NCI-H1105 (cell line): ENCODE data around the gene ARHGEF19.
"Not testable (repeated sequence)": the region's sequence is repeated elsewhere in the genome, so short reads cannot be mapped to it uniquely, and the experiment has no call there.

Experiments
- DNase-seq: peaks from one replicate; lab custom pipeline; 2025; lab: John Stamatoyannopoulos, UW

The ARHGEF19 gene

DNA sequence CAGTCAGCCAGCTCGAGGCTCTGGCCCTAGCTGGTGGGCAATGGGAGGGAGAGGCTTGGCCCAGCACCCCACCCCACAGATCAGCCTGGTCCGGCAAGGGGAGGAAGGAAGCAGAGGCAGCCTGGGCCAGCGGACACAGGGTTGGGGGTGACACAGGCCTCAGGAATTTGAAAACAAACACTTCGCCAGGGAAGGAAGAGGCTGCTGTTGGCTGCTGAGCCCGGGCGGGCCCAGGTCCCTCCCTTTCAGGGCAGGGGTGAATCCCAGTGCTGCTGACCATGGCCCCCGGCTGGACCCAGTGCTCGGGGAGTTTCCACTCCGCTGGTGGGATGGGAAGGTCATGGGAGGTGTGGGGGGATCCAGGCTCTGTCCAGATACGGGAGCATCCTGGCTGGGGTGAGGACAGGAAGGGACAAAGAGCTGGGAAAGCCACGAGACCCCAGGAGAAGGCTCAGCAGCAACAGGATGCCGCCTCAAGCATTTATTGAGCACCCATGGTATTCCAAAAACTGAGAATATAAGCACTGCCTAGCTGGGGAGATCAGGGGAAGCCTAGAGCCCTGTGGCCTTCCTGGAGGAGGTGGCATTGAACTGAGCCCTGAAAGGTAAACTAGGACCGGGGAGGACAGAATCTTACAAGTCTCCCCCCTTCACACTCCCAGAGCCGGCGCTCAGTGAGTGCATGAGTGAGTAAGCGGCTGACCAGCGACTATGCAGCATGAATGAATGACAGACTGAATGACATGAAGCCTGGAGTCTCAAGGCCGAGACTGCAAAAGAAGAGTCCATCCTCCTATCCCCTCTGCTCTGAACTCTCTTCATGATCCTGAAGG lies 30.3 kb downstream of the ARHGEF19 start:
- DNase-seq = no peak

DNA sequence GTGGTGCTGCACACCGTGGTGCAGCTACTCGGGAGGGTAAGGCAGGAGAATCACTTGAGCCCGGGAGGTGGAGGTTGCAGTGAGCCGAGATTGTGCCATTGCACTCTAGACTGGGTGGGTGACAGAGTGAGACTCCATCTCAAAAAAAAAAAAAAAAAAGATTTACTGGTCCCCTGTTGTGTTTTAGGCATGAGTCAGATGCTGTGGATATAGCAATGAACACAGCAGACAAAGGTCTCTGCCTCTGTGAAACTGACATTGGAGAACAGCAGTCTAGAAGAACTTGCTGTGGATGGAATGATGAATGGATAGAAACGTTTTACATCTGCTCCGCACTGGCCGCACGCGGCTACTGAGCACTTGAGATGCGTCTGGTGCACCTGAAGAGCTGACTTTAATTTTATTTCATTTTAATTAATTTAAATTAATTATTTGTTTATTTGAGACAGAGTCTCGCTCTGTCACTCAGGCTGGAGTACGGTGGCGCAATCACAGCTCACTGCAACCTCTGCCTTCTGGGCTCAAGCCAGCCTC lies 32.1 kb downstream of the ARHGEF19 start:
- DNase-seq = no peak

DNA sequence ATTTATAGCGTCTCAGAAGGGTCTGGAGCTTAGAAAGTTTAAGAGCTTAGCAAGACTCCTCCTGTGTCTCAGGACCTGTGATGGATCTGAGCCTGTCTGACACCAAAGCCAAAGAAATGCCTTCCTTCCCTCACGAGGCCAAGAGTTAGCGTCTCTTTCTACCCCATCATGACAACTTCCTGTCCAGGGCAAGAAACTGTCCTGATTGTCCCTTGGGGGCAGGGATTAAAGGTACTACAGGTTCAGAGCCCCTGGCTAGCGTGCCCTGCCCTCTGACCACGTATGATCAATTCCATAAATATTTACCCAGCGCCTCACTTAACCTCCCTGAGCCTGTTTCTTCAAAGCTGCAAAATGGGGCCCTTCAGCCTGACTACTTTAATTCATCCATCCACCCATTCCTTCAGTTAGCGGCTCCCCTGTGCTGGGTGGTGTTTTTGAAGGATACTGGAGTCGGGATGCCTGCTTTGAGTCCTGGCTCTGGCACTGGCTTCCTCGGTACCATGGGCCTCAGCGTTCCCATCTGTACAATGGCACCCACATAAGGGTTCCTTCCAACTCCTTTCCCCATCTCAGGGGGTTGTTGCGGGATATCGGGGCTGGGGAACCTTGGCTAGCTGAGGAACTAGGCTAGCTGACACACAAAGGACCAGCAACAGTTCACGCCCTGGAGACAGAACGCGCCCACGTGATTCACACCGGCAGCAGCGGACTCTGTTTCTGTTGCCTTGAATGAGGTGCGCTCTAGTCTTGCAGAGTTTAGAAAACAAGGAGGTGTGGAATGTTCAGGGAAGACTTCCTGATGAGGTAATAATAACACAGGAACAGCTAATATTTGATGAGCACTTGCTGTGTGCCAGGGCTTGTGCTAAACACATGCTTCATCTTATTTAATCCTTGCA lies 33.6 kb downstream of the ARHGEF19 start:
- no peak for DNase-seq

DNA sequence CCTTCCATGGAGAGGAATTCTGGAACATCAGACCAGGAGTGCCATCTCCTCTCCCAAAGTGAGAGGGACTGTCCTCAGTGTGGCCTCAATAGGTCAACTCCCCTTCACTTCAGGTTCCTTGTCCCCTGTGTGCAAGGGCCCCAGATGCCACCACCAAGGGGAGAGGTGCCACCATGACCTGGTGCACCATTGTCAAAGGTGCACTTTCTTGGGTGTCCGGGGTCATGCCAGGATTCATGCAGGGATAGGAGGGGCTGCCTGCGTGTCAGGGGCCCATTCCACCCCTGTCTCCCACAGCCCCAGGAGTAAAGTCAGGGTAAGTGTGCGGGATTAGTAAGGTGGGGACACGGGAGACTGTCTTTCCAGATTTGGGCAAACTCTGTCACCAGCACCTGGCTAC lies 35.1 kb downstream of the ARHGEF19 start:
- no peak for DNase-seq

DNA sequence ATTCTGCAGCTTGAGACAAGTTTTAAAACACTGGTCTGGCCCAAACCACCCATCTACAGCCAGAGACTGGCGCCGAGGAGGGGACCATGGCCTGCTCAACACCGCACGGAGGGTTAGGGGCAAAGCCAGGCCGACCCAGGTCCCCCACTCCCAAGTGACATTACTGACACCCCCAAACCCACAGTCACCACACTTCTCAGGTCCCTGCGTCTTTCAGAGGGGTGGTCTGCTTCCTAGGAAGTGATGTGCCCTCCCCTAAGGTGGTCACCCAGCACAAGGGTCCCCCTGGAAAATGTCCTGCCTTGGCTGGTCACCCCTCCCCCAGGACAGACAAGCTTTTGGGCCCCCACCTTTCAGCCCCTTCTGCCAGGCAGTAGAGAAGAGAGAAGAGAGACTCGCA lies 35.8 kb downstream of the ARHGEF19 start:
- no peak for DNase-seq

DNA sequence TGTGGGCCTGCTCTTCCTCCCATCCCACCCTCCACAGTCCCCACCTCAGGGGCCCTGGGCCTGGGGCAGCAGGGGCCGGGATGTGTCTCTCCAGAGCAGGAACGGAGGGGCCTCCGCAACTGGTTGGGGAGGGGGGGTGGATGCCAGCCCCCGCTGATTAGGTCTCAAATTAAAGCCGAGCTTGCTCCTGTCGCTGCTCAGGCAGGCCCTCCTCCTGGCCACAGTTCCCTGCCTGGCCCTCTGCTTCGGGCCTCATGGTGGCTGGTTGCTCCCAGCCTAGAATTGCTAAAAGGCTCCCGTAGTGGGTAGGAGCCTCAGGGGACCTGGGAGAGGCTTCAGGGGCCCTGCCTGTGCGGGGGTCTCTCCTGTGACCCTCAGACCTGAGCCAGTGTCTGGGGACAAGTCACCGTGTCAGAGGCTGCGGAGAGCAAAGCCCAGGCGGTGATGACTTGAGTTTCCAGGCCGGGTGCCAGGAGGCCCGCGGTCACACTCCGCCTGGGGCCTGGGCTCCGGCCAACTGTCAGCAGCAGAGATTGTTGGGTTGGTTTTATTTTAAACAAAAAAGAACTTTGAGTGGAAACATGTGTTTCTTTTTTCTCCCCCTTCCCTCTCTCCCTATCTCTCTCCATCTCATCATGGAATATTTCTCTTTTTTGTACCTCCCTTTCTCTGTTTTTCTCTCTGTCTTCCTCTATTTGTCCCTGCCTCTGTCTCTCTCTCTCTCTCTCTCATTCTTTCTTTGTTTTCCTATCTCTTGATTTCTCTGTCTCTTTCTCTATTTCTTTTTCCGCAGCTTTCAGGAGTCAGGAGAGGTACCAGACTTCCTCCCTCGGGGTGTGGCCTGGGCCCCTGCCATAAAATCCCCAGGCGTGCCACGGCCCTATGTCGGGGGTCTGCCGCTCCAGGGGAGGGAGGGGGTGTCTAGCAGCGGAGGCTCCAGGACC lies 36.6 kb downstream of the ARHGEF19 start:
- DNase-seq = peak; percentile 21

DNA sequence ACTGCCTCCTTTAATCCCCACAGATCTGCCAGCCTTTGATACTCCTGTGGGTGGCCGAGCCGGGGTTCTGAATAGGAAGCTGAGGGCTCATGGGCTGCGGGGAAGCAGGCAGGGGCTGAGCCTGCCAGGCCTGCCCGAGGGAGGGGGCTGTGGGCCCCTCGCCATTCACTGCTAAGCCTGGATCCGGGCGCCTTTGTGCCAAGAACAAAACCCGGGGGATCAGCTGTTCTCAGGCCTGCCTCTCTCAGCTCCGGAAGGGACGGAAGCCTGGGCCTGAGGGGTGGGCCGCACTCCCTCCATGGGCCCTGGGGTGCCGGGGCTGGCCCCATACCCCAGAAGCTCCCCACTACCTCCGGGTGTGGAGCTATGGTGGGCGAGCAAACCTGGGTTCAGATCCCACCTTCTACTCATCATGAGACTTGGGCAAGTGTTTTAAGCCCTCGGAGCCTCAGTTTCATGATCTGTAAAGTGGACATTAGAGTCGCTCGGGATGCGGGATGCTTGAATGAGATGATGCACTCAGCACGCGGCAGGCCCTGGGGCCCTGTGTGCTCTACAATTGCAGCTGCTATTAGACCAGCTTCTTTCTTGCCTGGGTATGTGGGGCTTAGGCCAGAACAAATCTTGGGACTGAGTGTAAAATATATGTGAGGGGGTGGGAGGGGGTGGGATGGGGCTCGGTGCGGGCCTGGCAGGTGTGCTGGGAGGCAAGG lies 37.4 kb downstream of the ARHGEF19 start:
- DNase-seq = no peak

DNA sequence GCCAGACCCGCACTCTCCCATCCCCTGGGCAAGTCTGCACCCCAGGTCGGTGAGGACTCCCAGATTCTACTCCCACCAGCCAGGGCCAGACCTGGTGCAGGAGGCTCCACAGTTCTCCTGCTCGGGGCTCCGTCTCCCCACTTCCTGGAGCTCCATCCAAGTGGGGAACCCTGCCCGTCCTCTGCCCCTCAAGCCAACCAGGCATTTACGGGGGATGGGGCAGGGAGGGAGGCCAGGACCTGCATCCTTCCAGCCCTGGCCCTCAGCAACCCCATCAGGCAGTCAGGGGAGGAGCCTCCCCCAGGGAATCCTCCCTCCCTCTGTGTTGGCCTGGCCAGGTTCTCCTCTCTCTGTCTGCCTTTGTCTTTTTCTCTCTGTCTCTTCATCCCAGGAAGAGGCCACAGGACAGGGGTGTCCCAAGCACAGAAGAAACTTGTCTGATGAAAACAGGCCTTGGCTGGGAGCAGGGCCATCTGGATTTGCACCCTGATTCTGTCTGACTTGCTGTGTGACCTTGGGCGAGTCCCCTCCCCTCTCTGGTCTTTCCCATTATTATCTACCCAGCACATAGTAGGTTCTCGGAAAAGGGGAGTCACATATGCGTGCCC lies 38.1 kb downstream of the ARHGEF19 start:
- DNase-seq = no peak

DNA sequence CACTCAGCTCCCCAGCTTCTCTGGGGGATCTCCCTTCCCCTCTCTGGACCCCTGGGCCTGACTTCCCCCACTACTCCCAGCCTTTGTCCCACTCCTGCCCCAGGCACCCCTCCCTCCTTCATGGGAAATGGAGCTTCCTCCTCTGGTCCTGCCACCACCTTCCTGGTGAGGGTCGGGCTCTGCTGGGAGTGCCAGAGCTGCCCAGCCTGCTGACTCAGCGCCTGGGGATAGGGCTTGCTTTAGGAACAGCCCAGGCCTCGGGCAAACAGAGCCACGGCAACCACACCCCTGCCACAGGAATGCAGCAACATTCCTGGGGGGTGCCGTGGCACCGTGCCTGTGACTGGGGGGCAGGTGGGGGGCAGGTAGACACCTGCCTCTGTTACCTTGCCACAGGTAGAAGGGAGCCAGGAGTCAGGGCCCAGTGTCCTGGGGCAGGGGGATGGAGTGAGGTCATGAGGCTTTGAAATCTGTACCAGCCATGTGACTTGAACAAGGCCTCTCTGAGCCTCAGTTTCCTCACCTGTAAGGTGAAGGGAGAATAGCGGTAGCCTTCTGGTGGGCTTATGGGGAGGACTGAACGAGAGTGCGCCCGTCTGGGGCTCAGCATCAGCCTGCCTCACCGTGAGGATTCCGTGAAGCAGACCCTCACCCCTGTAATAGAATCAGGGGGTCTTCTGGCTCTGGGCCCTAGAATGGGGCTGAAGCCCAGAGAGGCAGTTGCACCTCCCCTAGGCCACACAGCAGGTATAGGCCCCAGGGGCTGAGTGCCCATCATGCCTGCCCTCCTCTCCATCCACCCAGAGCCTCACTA lies 38.8 kb downstream of the ARHGEF19 start:
- no peak for DNase-seq

DNA sequence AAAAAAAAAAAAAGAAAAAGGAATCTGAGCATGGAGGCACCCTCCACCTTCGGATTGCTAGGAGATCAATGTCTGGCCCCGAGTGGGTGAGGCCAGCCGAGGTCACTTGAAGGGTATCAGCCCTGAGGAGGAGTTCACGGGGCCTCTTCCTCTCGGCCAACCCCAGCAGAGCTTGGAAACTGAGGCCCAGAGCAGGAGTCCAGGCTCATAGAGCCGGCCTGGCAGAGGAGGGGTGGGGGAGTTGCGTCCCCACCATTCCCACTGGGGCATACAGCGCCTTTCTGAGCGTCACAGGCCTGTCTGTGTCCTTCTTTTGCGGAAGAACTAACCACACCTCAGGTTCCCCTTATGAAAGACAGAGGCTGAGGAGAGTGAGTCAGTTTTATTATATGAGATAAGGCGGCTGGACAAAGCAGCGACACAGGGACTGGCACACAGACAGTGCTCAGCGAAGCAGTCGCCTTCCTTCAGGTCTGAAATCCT lies 39.4 kb downstream of the ARHGEF19 start:
- no peak for DNase-seq

DNA sequence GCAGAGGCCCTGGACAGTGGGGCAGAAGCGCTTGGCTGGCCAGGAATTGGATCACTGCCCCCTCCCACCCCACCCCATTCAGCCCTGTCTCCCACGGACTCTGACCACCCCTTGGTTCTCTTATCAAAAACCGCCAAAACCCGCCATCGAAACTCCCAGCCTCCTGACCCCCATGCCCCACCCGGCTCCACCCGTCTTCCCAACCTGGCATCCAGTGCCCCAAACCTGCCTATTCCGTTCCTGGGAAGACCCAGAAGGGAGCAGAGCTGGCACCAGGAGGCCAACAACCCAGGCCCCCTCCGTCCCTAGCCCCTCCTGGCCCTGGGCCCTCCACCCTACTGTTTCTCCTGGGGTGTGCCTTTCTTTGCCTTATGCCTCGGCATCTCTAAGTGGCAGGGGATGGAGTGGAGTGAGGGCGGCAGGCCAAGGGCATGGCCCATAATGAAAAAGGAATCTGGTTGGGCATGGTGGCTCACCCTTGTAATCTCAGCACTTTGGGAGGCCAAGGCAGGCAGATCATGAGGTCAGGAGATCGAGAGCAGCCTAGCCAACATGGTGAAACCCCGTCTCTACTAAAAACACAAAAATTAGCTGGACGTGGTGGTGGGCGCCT lies 40.1 kb downstream of the ARHGEF19 start:
- no peak for DNase-seq

DNA sequence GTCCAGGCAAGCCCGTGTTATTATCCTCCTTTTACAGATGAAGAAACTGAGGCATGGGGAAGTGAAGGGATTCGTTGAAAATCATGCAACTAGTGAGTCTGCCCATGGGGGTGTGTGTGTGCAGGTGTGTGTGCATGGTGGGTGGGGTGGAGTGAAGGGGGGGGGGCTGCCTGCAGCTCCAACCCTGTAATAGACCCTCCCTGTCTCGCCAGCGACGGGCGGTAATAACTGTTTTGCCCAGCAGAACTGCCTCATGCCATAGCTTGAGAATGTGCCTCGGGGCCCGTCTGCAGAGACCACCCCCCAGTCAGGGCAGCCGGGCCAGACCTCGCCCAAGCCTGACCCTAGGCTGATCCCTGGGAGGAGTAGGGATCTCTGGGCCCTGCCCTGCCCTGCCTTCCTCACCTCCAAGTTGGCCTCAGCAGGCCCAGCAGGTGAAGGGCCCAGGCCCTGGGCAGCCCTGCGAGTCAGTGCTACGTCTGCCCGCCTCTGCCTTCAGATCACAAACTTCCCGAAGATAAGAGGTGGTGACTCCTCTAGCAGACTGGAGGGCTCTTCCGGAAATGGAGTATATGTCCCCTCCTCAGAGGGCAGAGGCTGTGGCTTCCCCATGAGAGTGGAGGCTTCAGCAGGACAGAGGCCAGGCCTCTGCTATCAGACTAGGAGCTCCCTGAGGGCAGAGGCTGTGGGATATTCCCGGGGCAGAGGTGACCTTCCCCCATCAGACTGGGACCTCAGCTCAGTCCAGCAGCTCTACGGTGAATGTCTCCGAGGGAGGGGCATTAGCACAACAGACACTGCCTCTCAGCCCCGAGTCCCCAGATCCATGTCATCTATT lies 40.9 kb downstream of the ARHGEF19 start:
- no peak for DNase-seq

DNA sequence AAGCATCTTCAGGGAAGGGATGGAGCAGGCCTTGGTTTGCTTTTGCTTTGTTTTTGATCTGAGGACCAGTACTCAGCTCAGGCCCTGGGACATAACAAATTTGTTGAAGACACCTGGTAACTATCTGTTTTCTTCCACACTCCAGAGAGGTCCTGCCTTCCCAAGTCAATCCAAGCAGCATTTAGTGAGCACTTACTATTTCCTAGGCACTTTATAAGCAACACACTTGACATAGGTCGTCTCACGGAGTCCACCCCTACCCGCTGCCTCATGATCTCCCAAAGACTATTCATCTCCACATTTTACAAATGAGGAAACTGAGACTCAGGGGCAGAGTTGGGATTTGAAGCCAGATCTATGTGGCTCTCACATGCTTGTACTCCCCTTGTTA lies 42.2 kb downstream of the ARHGEF19 start:
- DNase-seq = no peak

DNA sequence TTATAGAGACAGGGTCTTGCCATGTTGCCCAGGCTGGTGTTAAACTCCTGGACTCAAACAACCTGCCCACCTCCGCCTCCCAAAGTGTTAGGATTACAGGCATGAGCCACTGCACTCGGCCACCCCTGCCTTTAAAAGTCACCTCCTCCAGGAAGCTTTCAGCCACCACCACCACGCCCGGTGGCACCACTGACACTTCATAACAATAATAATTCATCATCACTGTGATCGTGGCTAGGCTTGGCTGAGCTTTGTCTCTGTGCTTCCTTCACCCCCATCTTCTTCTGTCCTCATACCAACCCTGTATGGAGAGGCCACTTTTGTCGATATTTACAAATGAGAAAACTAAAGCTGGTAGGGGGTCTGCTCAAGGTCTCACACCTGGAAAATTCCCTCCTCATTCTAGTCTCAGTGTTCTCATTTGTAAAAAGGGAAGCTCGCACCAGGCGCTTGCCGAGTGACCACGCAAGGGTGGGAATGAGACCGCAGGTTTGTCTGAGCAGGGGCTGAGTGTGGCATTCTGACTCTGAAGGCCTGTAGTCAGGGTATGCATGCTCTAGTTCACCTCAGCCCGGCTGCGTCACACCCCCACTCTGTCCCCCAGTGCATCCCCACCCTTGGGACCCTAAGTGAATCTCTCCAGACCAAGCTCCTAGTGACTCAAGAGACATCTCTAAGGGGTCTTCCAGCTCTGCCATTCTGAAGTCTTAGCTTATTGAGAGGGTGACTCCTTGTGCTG lies 43.7 kb downstream of the ARHGEF19 start:
- DNase-seq = no peak

DNA sequence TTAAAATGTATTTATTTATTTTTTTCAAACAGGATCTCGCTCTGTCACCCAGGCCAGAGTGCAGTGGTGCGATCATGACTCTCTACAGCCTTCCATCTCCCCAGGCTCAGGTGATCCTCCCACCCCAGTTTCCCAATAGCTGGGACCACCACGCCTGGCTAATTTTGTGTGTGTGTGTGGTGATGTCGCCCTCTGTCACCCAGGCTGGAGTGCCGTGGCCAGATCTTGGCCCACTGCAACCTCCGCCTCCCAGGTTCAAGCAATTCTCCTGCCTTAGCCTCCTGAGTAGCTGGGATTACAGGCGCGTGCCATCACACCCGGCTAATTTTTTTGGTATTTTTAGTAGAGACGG lies 44.3 kb downstream of the ARHGEF19 start:
- not testable (repeated sequence) for DNase-seq

DNA sequence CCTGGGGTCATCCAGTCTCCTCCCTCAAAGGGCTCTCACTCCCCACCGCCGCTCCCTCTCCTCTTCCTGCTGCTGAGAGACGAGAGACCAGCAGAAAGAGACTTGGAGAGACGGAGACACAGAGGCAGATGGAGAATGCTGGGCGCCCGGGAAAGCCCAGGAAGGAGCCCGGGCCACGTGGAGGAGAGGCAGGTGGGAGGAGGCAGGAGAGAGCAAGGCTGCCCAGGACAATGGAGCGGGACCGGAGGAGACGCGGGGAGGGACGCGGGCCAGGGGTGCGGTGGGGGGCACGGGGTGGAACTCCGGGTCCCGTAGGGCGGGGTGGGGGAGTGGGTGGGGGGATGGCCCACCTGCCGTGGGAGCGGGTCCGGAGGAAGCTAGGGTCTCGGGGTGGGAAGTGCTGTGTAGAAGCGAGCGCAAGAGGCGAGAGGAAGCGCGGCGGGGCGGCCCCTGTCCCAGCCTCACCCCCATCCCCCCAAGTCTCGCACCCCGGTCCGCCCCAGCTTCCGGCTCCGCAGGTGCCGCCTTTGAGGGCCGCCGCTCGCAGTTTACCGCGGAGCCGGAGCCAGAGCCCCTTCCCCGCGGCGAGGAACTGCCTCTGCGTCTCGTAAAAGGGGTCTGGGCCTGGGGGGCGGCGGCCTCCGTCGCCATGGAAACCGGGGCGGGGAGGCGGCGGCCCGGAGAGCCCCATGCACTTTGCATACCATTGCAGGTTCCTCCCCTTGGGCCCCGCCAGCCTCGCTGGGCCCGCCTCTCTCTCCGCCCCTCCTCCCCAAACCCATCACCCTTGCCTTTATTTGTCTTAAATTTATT lies 44.9 kb downstream of the ARHGEF19 start:
- DNase-seq = no peak

DNA sequence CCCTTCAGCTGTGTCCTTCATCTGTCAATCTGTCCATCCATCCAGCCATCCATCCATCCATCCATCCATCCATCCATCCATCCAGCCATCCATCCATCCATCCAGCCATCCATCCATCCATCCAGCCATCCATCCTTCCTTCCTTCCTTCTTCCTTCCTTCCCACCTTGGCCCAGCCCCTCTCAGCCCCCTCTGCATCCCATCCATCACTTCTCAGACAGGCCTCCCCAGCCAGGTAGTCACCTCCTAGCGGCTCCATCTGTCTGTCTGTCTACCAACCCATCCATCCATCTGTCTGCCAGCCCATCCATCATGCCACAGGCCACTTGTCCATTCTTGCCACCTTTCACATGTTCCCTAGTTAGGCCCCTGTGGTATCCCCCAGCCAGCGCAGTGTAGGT lies 46.3 kb downstream of the ARHGEF19 start:
- DNase-seq = no peak
